ENCODE measurements around the gene LGR4. TPM values are rescaled to one million over a fixed set of nuclear protein-coding genes. Genes with fewer than 3 reads are reported as not detected.

LGR4 gene
- total and polyA plus RNA-seq, 2 of the 13 experiments (the other 11 are each of a cell fraction or from before 2014, with no cell fraction given), result 42.1 to 68.7 TPM

- DNase-seq (ENCODE audit: low spot score) (no peak), FAIRE-seq (no peak), ATAC-seq (no peak; the same call in 2 of the 3 replicates)
- CTCF ChIA-PET (ENCODE audit: low intra/inter-chr PET ratio, low total read pairs), result interaction anchor here (0.5 kb wide), 1 partner anchor 61 kb away, joined by 3 read pairs; no protein-coding TSS in a partner anchor
- no peak overlapping the region for H3K9ac ChIP-seq (ENCODE audit: insufficient read depth, low read depth, low read length)
- H3K4me3 ChIP-seq (replicated peaks in 1 of 3; ENCODE audit: insufficient read depth in 1 of 3, low read depth in 2 of 3, low read length in 3 of 3), result no peak overlapping the region
- no peaks in the 10 kb centered on the region for H3K36me3 ChIP-seq (replicated peaks in 1 of 2; ENCODE audit: control insufficient read depth in 1 of 2, insufficient read depth in 2 of 2, low read length in 2 of 2)
- intact Hi-C loops (cut with micrococcal nuclease; ENCODE audit: unreplicated experiment) (no loop called here), in situ Hi-C loops (cut with HindIII; ENCODE audit: extremely low pct_ligation_motif_present, low pct_unique_long_range_greater_than_20kb) (no loop called here)
- H4K20me1 ChIP-seq (ENCODE audit: insufficient read depth, low read length), result peaks cover 50% of the 10 kb centered on the region
- peaks cover 65% of the 10 kb centered on the region for H3K4me1 ChIP-seq (ENCODE audit: insufficient read depth, low read length)
- H3K4me2 ChIP-seq (ENCODE audit: low read depth, low read length), result no peak overlapping the region
- BruUV-seq (replicated peaks), result no TSS peak
- no peak overlapping the region for H2AFZ ChIP-seq (ENCODE audit: low read length)
- H3K9me3 ChIP-seq (ENCODE audit: low read length), result no peaks in the 10 kb centered on the region
- 74% methylated on average over 3 of the region's 3 CpGs for WGBS (ENCODE audit: low lambda C conversion rate)
- POLR2A ChIA-PET, result interaction anchor here (1.1 to 1.3 kb wide), 2 partner anchors 10 to 56 kb away, joined by 3 to 4 read pairs; no protein-coding TSS in a partner anchor
- H3K27me3 ChIP-seq (ENCODE audit: control insufficient read depth in 1 of 2, insufficient read depth in 2 of 2, low read length in 2 of 2), result no peaks in the 10 kb centered on the region
- H3K27ac ChIP-seq (ENCODE audit: extremely low read length, insufficient read depth, low read length), result no peak overlapping the region
- peaks cover 95% of the 10 kb centered on the region for H3K79me2 ChIP-seq (ENCODE audit: insufficient read depth, low read length)
- TF ChIP-seq ATF4 (CRISPR knock-in tag; IDR thresholded peaks at IDR 0.05) (peak in 1 of 2 experiments; percentile 75; a peak in 2 of 4 replicates), FOXA3 (CRISPR knock-in tag; IDR thresholded peaks at IDR 0.05) (peak; percentile 77), PAWR (CRISPR knock-in tag; IDR thresholded peaks at IDR 0.05; ENCODE audit: borderline replicate concordance) (no peak), NCOA2 (CRISPR knock-in tag; IDR thresholded peaks at IDR 0.05) (peak; percentile 42; the same call in 1 of the 2 replicates), RXRB (CRISPR knock-in tag; IDR thresholded peaks at IDR 0.05; ENCODE audit: borderline replicate concordance) (peak; percentile 67; the same call in 1 of the 2 replicates), FOXP1 (IDR thresholded peaks at IDR 0.05) (no peak), FOXP1 (CRISPR knock-in tag; IDR thresholded peaks at IDR 0.05) (peak; percentile 43), BCL6 (CRISPR knock-in tag; IDR thresholded peaks at IDR 0.05) (peak; percentile 35; the same call in 1 of the 2 replicates), RARA (CRISPR knock-in tag; IDR thresholded peaks at IDR 0.05) (peak; percentile 60), GATAD2A (CRISPR knock-in tag; IDR thresholded peaks at IDR 0.05) (peak; percentile 78), KLF16 (CRISPR knock-in tag; IDR thresholded peaks at IDR 0.05) (peak in 1 of 2 experiments; percentile 31; a peak in 1 of 4 replicates), HMG20A (CRISPR knock-in tag; IDR thresholded peaks at IDR 0.05; ENCODE audit: borderline replicate concordance) (peak; percentile 48; the same call in 1 of the 2 replicates), IKZF5 (CRISPR knock-in tag; IDR thresholded peaks at IDR 0.05) (0 out of 2 replicates have a peak, but pooled peaks have one; percentile 27), FOXO1 (CRISPR knock-in tag; IDR thresholded peaks at IDR 0.05) (peak; percentile 44; the same call in 1 of the 2 replicates), ZMAT3 (CRISPR knock-in tag; conservative IDR thresholded peaks at IDR 0.05) (no peak), ZNF503 (CRISPR knock-in tag; IDR thresholded peaks at IDR 0.05) (no peak), SAP130 (CRISPR knock-in tag; IDR thresholded peaks at IDR 0.05; ENCODE audit: low read depth) (peak; percentile 37; the same call in 1 of the 2 replicates), ZNF644 (CRISPR knock-in tag; IDR thresholded peaks at IDR 0.05; ENCODE audit: low read depth) (0 out of 2 replicates have a peak, but pooled peaks have one; percentile 34), ARID5B (CRISPR knock-in tag; IDR thresholded peaks at IDR 0.05) (peak; percentile 79)
Measured at GRCh38 chr11:27452147-27452546, 20.4 kb downstream of the LGR4 start.

All from HepG2 (cell line).